GM20000 (cell line): ENCODE results near the gene MT1X.

Experiments
- DNase-seq: peaks from one replicate; pipeline ENCODE4 v3.0.0; 2012; ENCODE audit warnings: low spot score
- TF ChIP-seq, protein P1 (sequence below): IDR thresholded peaks from 2 replicates; pipeline ENCODE4 v1.5.1; 2012; ENCODE audit warnings: mild to moderate bottlenecking, control low read depth; ENCODE audit errors: extremely low read depth, missing control alignments

MT1X gene

DNA sequence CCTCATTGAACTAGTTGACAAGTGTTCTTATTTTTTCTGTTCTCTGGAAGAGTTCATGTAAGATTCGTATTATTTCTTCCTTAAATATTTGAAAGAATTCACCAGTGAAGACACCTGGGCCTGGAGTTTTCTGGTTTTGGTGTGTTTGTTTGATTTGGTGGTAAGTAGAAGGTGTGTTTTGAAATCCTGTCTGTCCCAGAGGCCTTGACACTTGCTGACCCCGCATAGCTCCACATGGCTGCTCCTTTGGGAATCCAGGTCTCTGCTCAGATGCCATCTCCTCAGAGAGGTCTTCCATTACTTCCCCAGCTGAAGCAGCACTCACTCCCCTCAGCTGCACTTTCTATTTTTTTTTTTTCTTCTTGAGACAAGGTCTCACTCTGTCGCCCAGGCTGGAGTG lies 41.9 kb downstream of the MT1X start:
- DNase-seq: no peak
- TF ChIP-seq, protein P1, sequence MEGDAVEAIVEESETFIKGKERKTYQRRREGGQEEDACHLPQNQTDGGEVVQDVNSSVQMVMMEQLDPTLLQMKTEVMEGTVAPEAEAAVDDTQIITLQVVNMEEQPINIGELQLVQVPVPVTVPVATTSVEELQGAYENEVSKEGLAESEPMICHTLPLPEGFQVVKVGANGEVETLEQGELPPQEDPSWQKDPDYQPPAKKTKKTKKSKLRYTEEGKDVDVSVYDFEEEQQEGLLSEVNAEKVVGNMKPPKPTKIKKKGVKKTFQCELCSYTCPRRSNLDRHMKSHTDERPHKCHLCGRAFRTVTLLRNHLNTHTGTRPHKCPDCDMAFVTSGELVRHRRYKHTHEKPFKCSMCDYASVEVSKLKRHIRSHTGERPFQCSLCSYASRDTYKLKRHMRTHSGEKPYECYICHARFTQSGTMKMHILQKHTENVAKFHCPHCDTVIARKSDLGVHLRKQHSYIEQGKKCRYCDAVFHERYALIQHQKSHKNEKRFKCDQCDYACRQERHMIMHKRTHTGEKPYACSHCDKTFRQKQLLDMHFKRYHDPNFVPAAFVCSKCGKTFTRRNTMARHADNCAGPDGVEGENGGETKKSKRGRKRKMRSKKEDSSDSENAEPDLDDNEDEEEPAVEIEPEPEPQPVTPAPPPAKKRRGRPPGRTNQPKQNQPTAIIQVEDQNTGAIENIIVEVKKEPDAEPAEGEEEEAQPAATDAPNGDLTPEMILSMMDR: no peak

DNA sequence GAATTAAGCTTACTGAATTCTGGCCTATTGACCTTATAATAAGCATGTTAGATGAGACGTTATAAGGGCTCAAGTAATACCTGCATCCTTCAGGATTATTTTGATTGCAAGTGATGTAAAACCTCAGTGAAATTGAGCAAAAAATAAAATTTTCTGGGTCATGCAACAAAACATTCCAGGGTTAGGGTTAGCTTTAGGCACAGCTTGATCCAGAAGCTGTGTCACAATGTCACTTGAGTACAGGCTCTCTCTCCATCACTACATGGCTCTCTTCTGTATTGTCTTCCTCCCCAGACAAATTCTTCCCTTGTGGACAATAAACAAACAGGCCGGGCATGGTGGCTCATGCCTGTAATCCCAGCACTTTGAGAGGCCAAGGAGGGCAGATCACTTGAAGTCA lies 44.0 kb downstream of the MT1X start:
- TF ChIP-seq, protein P1: no peak
- no peak for DNase-seq

DNA sequence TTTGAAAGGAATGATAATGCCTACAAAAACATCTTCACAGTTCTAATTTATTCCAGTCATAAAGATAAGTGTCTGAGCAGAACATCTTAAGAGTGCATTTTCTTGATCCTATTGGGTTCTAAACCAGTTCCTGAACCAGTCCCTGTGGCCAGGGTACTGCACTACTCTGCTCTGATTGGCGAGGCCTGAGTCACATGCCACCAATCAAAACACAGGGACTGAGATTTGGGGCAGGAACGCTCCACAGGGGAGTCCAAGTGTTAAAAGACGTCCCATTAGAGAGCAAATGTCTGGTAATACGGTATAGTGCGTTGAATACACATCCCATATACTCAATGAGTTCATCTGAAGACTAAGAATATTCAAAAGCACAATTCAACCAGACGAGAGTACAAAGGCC lies 44.7 kb downstream of the MT1X start:
- DNase-seq: no peak
- TF ChIP-seq, protein P1: no peak

DNA sequence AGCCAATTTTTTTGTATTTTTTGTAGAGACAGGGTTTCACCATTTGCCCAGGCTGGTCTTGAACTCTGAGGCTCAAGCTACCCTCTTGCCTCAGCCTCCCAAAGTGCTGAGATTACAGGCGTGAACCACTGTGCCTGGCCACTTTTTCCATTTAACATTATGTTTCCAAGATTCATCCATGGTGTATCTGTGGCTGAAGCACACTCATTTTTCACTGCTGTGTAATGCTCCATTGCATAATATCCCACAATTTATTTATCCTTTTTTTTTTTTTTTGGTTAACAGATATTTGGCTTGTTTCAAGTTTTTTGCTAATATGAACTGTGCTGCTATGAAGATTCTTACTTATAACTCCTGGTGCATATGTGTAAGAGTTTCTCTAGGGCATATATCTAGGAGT lies 45.8 kb downstream of the MT1X start:
- no peak for DNase-seq
- TF ChIP-seq, protein P1: no peak

DNA sequence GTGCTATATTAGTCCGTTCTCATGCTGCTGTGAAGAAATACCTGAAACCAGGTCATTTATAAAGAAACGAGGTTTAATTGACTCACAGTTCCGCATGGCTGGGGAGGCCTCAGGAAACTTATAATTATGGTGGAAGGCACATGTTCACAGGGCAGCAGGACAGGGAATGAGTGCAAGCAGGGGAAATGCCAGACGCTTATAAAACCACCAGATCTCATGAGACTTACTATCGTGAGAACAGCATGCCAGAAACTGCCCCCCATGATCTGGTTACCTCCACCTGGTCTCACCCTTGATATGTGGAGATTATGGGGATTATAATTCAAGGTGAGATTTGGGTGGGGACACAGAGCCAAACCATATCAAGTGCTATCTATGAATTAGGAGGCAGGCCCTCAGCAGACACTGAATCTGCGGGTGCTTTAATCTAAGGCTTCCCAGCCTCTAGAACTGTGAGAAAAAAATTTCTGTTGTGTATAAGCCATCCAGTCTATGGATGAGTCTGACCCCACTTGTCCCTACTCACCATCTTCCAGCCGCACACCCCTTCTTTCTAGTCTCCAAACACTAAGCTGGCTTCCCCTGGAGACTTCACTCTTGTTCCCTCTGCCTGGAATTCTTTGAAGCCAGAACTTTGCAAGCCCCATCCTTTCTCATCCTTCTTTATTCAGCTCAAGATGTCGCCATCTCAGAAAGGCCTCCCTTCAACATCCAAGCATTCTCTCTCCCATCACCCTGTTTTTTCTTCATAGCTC lies 46.9 kb downstream of the MT1X start:
- TF ChIP-seq, protein P1: no peak
- no peak for DNase-seq

DNA sequence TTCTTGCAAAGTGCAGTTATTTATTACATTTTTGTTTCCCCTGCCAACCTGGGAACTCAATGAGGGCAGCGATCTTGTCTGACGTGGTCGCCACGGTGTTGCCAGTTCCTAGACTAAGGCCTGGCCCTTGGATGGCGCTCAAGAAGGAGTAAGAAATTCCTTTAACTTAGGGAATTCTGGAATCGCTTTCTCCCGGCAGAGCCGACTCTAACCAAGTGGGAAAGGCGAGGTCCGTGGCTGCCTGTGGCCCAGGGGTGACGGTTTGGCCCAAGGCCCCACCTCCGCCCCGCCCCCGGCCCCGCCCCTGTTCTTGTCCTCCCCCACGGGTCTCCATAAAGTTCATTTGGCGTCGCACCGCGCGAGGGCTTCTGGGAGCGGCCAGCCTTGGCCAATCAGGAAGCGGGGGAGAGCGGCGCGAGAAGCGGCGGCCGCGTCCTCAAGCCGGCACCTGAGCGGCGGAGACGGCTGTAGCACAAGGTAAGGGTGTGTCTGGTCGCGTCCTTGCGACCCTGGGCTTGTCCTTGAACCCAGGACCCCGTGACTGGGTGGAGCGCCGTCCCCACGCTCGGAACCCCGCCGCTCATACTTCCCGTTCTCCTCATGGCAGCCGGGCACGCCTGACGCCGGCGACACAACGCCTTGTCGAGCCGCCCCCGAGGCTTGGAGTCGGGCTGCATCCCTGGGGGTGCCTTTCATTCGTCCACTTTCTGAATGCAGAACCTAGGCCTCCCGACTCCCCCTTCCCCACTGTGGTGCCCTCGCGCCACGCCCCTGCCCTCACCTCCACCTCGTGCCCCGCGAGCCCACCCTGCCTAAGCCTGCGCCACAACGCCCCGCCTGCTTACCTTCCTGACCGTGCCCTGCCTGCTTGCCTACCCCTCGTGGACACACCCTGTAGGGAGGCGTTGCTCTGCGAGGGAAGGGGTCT lies 47.7 kb downstream of the MT1X start, which contains the start of gene NUP93:
NUP93 (plus strand) TSS at position 395 of the 928 bp plus-strand sequence. CDS start 18,119 bp downstream, outside the sequence.
- peak; percentile 94 for DNase-seq
- TF ChIP-seq, protein P1: no peak

DNA sequence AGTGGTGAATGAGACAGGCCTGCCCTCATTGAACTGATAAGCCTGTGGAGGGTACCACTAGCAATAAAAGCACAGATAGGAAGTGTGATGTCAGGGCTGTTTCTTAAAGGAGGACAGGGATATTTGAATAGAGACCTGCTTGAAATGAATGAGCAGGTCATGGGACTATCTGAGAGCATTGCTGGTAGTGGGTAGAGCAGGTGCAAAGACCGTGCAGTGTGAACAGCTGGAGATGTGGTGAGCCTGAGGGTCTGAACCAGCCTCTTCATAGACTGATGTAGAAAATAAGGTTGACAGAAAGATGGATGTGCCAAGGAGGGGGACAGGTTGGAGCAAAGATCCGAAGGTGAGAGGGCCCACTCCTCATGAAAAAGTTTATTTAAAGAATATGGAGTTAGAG lies 50.1 kb downstream of the MT1X start:
- peak; percentile 52 for DNase-seq
- TF ChIP-seq, protein P1: no peak
